ENCODE data around the gene RPRD1B.

DNA sequence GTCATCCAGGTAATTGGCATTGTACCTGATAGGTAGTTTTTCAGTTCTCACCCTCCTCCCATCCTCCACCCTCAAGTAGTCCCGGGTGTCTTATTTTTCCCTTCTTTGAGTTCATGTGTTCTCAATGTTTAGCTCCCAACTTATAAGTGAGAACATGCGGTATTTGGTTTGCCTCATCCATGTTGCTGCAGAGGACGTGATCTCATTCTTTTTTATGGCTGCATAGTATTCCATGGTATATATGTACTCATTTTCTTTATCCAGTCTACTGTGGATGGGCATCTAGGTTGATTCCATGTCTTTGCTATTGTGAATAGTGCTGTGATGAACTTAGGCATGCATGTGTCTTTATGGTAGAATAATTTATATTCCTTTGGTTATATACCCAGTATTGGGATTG lies 45.8 kb downstream of the RPRD1B start:
- TF ChIP-seq CTCF (conservative IDR thresholded peaks at IDR 0.05; ENCODE audit: low read depth, low read length) (no peak), EZH2 (IDR thresholded peaks at IDR 0.05; ENCODE audit: low read length, unreplicated experiment) (no peak)
